Measurements from ENCODE around the gene CCL24.

GRCh38 chr7:75843613-75844116, 30.1 kb upstream of the CCL24 start:
- no peak for TF ChIP-seq CTCF (IDR thresholded peaks at IDR 0.05)
- TF ChIP-seq POLR2A (IDR thresholded peaks at IDR 0.05) = no peak
